ENCODE data around the gene TBC1D8.

GRCh38 chr2:101032084-101032776 is 119.0 kb downstream of the TBC1D8 start:
- TF ChIP-seq CTCF (IDR thresholded peaks at IDR 0.05; ENCODE audit: low read depth, low read length, missing input control) (no peak), MAX (IDR thresholded peaks at IDR 0.05) (no peak), REST (IDR thresholded peaks at IDR 0.05) (no peak), TAF1 (conservative IDR thresholded peaks at IDR 0.05) (no peak), GABPA (IDR thresholded peaks at IDR 0.05 in 1 of 2, conservative IDR thresholded peaks at IDR 0.05 in 1 of 2) (no peak), YY1 (IDR thresholded peaks at IDR 0.05) (no peak), EGR1 (IDR thresholded peaks at IDR 0.05; ENCODE audit: low read depth in 2 of 2) (no peak), JUND (IDR thresholded peaks at IDR 0.05) (no peak), RAD21 (IDR thresholded peaks at IDR 0.05) (no peak)
